Liver (tissue), 9 donors: Measurements from ENCODE around the gene AGFG1. TPM values are rescaled to one million over a fixed set of nuclear protein-coding genes. Genes with fewer than 3 reads are reported as not detected.

Experiments
- DNase-seq: peaks from one replicate; pipeline ENCODE4 v3.0.0-alpha.2; 2017; ENCODE audit warnings: low spot score
- H3K27ac ChIP-seq, 2 donors: one replicate each; pipeline ENCODE4 v1.7.0; 2013; ENCODE audit warnings: inconsistent platforms in 2 of 2, low read length in 2 of 2, control low read depth in 1 of 2, low read depth in 1 of 2, mild to moderate bottlenecking in 1 of 2
- H3K27me3 ChIP-seq, 4 donors: one replicate each; pipeline versions ENCODE4 v1.6.1 to v1.7.0; 2013; ENCODE audit warnings: low read length in 3 of 4, inconsistent platforms in 1 of 4, mild to moderate bottlenecking in 1 of 4, moderate library complexity in 1 of 4; ENCODE audit not compliant: control insufficient read depth in 4 of 4, insufficient read depth in 4 of 4
- H3K36me3 ChIP-seq, 4 donors: one replicate each; pipeline versions ENCODE4 v1.6.1 to v1.7.0; 2013; ENCODE audit warnings: low read length in 3 of 4, mild to moderate bottlenecking in 3 of 4, low read depth in 1 of 4, moderate library complexity in 1 of 4; ENCODE audit not compliant: control insufficient read depth in 4 of 4, insufficient read depth in 3 of 4
- H3K4me1 ChIP-seq, 4 donors: one replicate each; pipeline versions ENCODE4 v1.6.1 to v1.7.0; 2013; ENCODE audit warnings: low read length in 3 of 4, mild to moderate bottlenecking in 3 of 4, moderate library complexity in 1 of 4; ENCODE audit not compliant: control insufficient read depth in 4 of 4, insufficient read depth in 4 of 4
- H3K4me3 ChIP-seq, 3 donors: one replicate each; pipeline versions ENCODE4 v1.6.1 to v1.7.0; 2013; ENCODE audit warnings: low read length in 3 of 3, control low read depth in 1 of 3, low read depth in 1 of 3, mild to moderate bottlenecking in 1 of 3
- H3K9ac ChIP-seq, 2 donors: one replicate each; pipeline ENCODE4 v1.7.0; 2013; ENCODE audit warnings: low read length in 2 of 2, mild to moderate bottlenecking in 2 of 2, moderate library complexity in 2 of 2, control low read depth in 1 of 2, low read depth in 1 of 2
- H3K9me3 ChIP-seq, 4 donors: one replicate each; pipeline versions ENCODE4 v1.6.1 to v1.7.0; 2013; ENCODE audit warnings: low read length in 3 of 4; ENCODE audit not compliant: control insufficient read depth in 4 of 4
- EGR1 ChIP-seq, 2 donors: IDR thresholded peaks; 2 replicates each; pipeline ENCODE4 v1.6.1; 2016 to 2018; ENCODE audit warnings: antibody characterized with exemption in 2 of 2, low read depth in 2 of 2
- FOXA2 ChIP-seq: IDR thresholded peaks from 2 replicates; pipeline ENCODE4 v1.6.1; 2016; ENCODE audit warnings: antibody characterized with exemption
- GABPA ChIP-seq, 2 donors: IDR thresholded peaks in 1 of 2; conservative IDR thresholded peaks in 1 of 2; 2 replicates each; pipeline ENCODE4 v1.6.1; 2016; ENCODE audit warnings: antibody characterized with exemption in 2 of 2, mild to moderate bottlenecking in 1 of 2, moderate library complexity in 1 of 2
- HNF4A ChIP-seq, 2 donors: conservative IDR thresholded peaks; 2 replicates each; pipeline ENCODE4 v1.6.1; 2016; ENCODE audit warnings: antibody characterized with exemption in 2 of 2, mild to moderate bottlenecking in 2 of 2
- HNF4G ChIP-seq: IDR thresholded peaks from 2 replicates; pipeline ENCODE4 v1.6.1; 2016; ENCODE audit warnings: antibody characterized with exemption
- JUND ChIP-seq, 2 donors: IDR thresholded peaks; 2 replicates each; pipeline ENCODE4 v1.6.1; 2016; ENCODE audit warnings: antibody characterized with exemption in 2 of 2
- NR2F2 ChIP-seq: IDR thresholded peaks from 2 replicates; pipeline ENCODE4 v1.6.1; 2016; ENCODE audit warnings: antibody characterized with exemption
- RAD21 ChIP-seq, 2 donors: IDR thresholded peaks; 2 replicates each; pipeline ENCODE4 v1.6.1; 2016; ENCODE audit warnings: antibody characterized with exemption in 2 of 2, mild to moderate bottlenecking in 2 of 2
- SP1 ChIP-seq: IDR thresholded peaks from 2 replicates; pipeline ENCODE4 v1.6.1; 2018; ENCODE audit warnings: antibody characterized with exemption, mild to moderate bottlenecking
- TAF1 ChIP-seq: conservative IDR thresholded peaks from 2 replicates; pipeline ENCODE4 v1.6.1; 2016; ENCODE audit warnings: antibody characterized with exemption, mild to moderate bottlenecking
- WGBS: extraction: QIAGEN DNeasy Blood & Tissue Kit; methylation state at CpG from one replicate; pipeline ENCODE4 v1.1.7; 2013; 5-methylcytosine and 5-hydroxymethylcytosine counted together
- polyA plus RNA-seq, 2 donors: library from polyadenylated mRNA; stranded (reverse) in 1 of 2; unstranded in 1 of 2; fragments of 200-250 nt in 1 of 2; fragments of >200 nt in 1 of 2; fragmentation: Nextera tagmentation in 1 of 2; extraction: Ambion mirVana in 1 of 2; gene quantifications; one replicate each; pipeline versions ENCODE4 v1.2.1 to v1.2.3, GENCODE V29; 2013 to 2015
- total RNA-seq, 2 donors: library from RNA; depleted of rRNA; stranded (reverse); fragments of >200 nt; gene quantifications; one replicate each; pipeline ENCODE4 v1.2.3, GENCODE V29; 2014
- TF ChIP-seq, protein P1 (sequence below): IDR thresholded peaks from 2 replicates; pipeline ENCODE4 v1.6.1; 2016; ENCODE audit warnings: antibody characterized with exemption, mild to moderate bottlenecking
- TF ChIP-seq, protein P2 (sequence below): fragments of 150-350 bp; IDR thresholded peaks from 2 replicates; pipeline ENCODE4 v1.5.1; 2017; ENCODE audit warnings: improper control_type of control experiment, low read depth, low read length; ENCODE audit not compliant: missing input control
- TF ChIP-seq, protein P3 (sequence below): IDR thresholded peaks from 2 replicates; pipeline ENCODE4 v1.6.1; 2016; ENCODE audit warnings: antibody characterized with exemption
- TF ChIP-seq, protein P4 (sequence below): IDR thresholded peaks from 2 replicates; pipeline ENCODE4 v1.6.1; 2016; ENCODE audit warnings: antibody characterized with exemption
- donor health status: healthy.
- donor health status: healthy.
- donor health status: healthy.
- donor health status: healthy.
- donor health status: healthy.

The AGFG1 gene
- total and polyA plus RNA-seq, 4 donors: 8.5 to 49.7 (median 23.7) TPM

DNA sequence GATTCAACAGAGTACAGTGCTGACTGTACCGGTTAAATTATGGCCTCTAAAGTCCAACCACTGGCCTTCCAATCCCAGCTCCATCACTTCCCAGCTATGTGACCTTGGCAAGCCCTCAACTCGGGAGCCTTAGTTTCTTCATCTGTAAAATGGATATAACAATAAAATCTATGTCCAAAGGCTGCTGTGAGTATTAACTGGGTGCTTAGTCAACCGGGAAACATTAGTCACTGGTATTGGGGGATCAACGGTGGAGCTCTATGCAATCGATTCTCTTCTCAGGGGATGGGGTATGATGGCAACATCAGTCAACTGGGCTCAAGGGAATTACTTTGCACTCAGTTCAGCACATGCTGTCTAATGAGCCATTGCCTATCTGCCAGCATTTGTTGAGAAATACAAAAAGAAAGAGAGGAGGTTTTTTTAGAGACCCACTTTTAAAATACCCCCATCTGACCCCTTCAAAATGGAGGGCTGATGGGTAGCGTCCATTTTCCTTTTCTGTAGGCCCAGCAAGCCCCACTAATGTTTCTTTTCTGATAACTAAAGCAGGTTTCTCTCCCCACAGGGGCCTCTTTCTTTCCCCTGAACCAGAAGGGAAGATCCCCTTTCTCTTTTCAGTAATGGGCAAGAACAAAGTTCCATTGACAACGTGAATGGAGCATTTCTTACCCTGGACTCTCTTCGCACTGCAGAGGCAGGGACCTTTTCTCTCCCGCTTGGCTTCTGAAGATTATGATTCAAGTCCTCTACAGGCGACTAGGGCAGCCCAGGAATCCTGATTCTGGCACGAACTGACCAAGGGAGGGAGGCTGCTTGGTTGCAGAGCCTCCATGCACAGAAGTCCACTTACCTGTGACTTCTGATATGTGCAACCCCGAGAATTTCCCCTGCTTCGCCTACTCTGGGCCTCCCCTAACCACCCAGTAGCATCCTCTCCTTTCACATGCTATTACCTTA, 8.7 kb upstream of the AGFG1 start:
- no peak for DNase-seq
- Histone ChIP-seq H3K9ac (no peak overlapping the region), H3K27ac (no peak overlapping the region), H3K4me3 (no peak overlapping the region), H3K4me1 (peaks cover 4 to 9% (median 7%) of the 10 kb centered on the region in 4 donors), H3K36me3 (no peaks in the 10 kb centered on the region), H3K27me3 (no peaks in the 10 kb centered on the region), H3K9me3 (no peaks in the 10 kb centered on the region)
- no peak for TF ChIP-seq EGR1 (IDR thresholded peaks at IDR 0.05; ENCODE audit: low read depth in 2 of 2)
- TF ChIP-seq HNF4A (conservative IDR thresholded peaks at IDR 0.05): no peak
- TF ChIP-seq, protein P1, sequence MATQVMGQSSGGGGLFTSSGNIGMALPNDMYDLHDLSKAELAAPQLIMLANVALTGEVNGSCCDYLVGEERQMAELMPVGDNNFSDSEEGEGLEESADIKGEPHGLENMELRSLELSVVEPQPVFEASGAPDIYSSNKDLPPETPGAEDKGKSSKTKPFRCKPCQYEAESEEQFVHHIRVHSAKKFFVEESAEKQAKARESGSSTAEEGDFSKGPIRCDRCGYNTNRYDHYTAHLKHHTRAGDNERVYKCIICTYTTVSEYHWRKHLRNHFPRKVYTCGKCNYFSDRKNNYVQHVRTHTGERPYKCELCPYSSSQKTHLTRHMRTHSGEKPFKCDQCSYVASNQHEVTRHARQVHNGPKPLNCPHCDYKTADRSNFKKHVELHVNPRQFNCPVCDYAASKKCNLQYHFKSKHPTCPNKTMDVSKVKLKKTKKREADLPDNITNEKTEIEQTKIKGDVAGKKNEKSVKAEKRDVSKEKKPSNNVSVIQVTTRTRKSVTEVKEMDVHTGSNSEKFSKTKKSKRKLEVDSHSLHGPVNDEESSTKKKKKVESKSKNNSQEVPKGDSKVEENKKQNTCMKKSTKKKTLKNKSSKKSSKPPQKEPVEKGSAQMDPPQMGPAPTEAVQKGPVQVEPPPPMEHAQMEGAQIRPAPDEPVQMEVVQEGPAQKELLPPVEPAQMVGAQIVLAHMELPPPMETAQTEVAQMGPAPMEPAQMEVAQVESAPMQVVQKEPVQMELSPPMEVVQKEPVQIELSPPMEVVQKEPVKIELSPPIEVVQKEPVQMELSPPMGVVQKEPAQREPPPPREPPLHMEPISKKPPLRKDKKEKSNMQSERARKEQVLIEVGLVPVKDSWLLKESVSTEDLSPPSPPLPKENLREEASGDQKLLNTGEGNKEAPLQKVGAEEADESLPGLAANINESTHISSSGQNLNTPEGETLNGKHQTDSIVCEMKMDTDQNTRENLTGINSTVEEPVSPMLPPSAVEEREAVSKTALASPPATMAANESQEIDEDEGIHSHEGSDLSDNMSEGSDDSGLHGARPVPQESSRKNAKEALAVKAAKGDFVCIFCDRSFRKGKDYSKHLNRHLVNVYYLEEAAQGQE: no peak
- TF ChIP-seq, protein P2, sequence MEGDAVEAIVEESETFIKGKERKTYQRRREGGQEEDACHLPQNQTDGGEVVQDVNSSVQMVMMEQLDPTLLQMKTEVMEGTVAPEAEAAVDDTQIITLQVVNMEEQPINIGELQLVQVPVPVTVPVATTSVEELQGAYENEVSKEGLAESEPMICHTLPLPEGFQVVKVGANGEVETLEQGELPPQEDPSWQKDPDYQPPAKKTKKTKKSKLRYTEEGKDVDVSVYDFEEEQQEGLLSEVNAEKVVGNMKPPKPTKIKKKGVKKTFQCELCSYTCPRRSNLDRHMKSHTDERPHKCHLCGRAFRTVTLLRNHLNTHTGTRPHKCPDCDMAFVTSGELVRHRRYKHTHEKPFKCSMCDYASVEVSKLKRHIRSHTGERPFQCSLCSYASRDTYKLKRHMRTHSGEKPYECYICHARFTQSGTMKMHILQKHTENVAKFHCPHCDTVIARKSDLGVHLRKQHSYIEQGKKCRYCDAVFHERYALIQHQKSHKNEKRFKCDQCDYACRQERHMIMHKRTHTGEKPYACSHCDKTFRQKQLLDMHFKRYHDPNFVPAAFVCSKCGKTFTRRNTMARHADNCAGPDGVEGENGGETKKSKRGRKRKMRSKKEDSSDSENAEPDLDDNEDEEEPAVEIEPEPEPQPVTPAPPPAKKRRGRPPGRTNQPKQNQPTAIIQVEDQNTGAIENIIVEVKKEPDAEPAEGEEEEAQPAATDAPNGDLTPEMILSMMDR: no peak
- no peak for TF ChIP-seq HNF4G
- TF ChIP-seq JUND (IDR thresholded peaks at IDR 0.05): no peak
- TF ChIP-seq, protein P3, sequence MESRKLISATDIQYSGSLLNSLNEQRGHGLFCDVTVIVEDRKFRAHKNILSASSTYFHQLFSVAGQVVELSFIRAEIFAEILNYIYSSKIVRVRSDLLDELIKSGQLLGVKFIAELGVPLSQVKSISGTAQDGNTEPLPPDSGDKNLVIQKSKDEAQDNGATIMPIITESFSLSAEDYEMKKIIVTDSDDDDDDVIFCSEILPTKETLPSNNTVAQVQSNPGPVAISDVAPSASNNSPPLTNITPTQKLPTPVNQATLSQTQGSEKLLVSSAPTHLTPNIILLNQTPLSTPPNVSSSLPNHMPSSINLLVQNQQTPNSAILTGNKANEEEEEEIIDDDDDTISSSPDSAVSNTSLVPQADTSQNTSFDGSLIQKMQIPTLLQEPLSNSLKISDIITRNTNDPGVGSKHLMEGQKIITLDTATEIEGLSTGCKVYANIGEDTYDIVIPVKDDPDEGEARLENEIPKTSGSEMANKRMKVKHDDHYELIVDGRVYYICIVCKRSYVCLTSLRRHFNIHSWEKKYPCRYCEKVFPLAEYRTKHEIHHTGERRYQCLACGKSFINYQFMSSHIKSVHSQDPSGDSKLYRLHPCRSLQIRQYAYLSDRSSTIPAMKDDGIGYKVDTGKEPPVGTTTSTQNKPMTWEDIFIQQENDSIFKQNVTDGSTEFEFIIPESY: no peak
- no peak for TF ChIP-seq TAF1
- no peak for TF ChIP-seq FOXA2
- TF ChIP-seq, protein P4, sequence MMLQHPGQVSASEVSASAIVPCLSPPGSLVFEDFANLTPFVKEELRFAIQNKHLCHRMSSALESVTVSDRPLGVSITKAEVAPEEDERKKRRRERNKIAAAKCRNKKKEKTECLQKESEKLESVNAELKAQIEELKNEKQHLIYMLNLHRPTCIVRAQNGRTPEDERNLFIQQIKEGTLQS: no peak
- TF ChIP-seq SP1: no peak
- TF ChIP-seq NR2F2: no peak
- 94% methylated on average over 13 of the region's 13 CpGs for WGBS

DNA sequence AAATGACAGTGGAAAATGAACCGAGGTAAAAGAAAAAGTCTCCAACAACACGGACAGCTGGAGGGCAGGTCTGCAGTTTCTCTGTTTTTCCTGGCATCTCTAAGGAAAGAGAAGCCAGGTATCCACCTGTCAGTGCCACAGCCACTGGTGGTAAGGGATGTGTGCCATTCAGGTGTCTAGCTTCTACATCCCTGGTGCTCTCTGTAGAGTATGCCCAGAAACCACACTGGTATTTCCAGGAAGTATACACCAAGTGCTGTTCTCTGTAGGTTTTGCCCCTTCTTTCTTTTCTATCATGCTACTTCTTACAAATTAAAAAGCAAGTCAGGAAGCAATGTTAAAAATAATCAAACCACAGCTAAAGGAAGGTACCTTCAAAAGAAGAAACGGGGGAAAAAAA, 7.6 kb upstream of the AGFG1 start:
- H3K36me3 ChIP-seq: no peaks in the 10 kb centered on the region
- no peak overlapping the region for H3K9ac ChIP-seq
- 90% methylated on average over 3 of the region's 3 CpGs for WGBS
- H3K27ac ChIP-seq: no peak overlapping the region
- no peak for DNase-seq
- TF ChIP-seq GABPA (IDR thresholded peaks at IDR 0.05 in 1 of 2, conservative IDR thresholded peaks at IDR 0.05 in 1 of 2): no peak
- TF ChIP-seq, protein P2: no peak
- no peak for TF ChIP-seq JUND (IDR thresholded peaks at IDR 0.05)
- no peak for TF ChIP-seq RAD21 (IDR thresholded peaks at IDR 0.05)
- H3K27me3 ChIP-seq: no peaks in the 10 kb centered on the region
- no peaks in the 10 kb centered on the region for H3K9me3 ChIP-seq
- peaks cover 4 to 9% (median 7%) of the 10 kb centered on the region in 4 donors for H3K4me1 ChIP-seq
- H3K4me3 ChIP-seq: no peak overlapping the region
